ENCODE data around the gene NCOA7. TPM values are rescaled to one million over a fixed set of nuclear protein-coding genes. Genes with fewer than 3 reads are reported as not detected.
A peak's percentile ranks its signal among the peaks of the same experiment; 100 is the strongest.

NCOA7 gene
- total and polyA plus RNA-seq, 10 of the 15 experiments (the other 5 are each of a cell fraction or from before 2014, with no cell fraction given), result 18.9 to 50.3 (median 34.2) TPM

- CTCF ChIA-PET, result interaction anchor here (0.6 to 1.9 kb wide), 6 partner anchors 14 to 542 kb away, joined by 3 to 7 read pairs (median 4); no protein-coding TSS in a partner anchor
These were observed 23.7 kb downstream of the NCOA7 start for GRCh38 chr6:125814481-125814880.

More at GRCh38 chr6:125814481-125814880, 23.7 kb downstream of the NCOA7 start:
- no peak overlapping the region for H3K4me3 ChIP-seq
- in situ Hi-C loops (cut with MboI) (no loop called here), intact Hi-C loops (cut with micrococcal nuclease; ENCODE audit: unreplicated experiment) (no loop called here)
- H3K9ac ChIP-seq (ENCODE audit: control insufficient read depth, insufficient read depth, low read length), result no peak overlapping the region
- BruUV-seq (replicated peaks), result no TSS peak
- H3K79me2 ChIP-seq (ENCODE audit: control insufficient read depth, insufficient read depth, low read length), result peaks cover 79% of the 10 kb centered on the region
- ATAC-seq (peak; percentile 32), FAIRE-seq (no peak), DNase-seq (ENCODE audit: low read depth, low spot score) (no peak)
- H3K27ac ChIP-seq (ENCODE audit: control insufficient read depth, insufficient read depth), result peak overlapping the region; percentile 82
- no peak overlapping the region for H2AFZ ChIP-seq (ENCODE audit: control insufficient read depth, low read depth, low read length)
- WGBS (ENCODE audit: insufficient coverage, insufficient replicate concordance, low lambda C conversion rate, missing lambda C conversion rate), result 59% methylated on average over 4 of the region's 4 CpGs
- ChIA-PET SMC1A (ENCODE audit: uncharacterized antibody, unreplicated experiment) (interaction anchor here (1.8 to 15.7 kb wide), 4 partner anchors 10 to 20 kb away, joined by 7 to 325 read pairs (median 20); partner anchors contain the start of gene NCOA7), RAD21 (ENCODE audit: unreplicated experiment) (interaction anchor here (1.0 to 4.9 kb wide), 4 partner anchors 21 to 142 kb away, joined by 3 to 34 read pairs (median 6); partner anchors contain the start of genes HINT3 and NCOA7), POLR2A (interaction anchor here (0.5 to 1.9 kb wide), 2 partner anchors 10 to 23 kb away, joined by 3 to 5 read pairs; no protein-coding TSS in a partner anchor)
- no peaks in the 10 kb centered on the region for H3K27me3 ChIP-seq (replicated peaks in 1 of 2; ENCODE audit: control insufficient read depth in 2 of 2, insufficient read depth in 2 of 2, low read length in 1 of 2)
- peaks cover 58% of the 10 kb centered on the region for H3K4me1 ChIP-seq (ENCODE audit: control insufficient read depth, insufficient read depth, low read length)
- TF ChIP-seq MEF2A (IDR thresholded peaks at IDR 0.05; ENCODE audit: insufficient read depth, low read depth, low read length) (peak; percentile 66; the same call in 1 of the 2 replicates), IKZF1 (conservative IDR thresholded peaks at IDR 0.05) (0 out of 2 replicates have a peak, but pooled peaks have one; percentile 21), ZZZ3 (IDR thresholded peaks at IDR 0.05; ENCODE audit: control insufficient read depth, insufficient read length, low read depth) (no peak), SPI1 (IDR thresholded peaks at IDR 0.05; ENCODE audit: borderline replicate concordance, insufficient read depth, low read depth, low read length) (peak; percentile 62; the same call in 1 of the 2 replicates), HDAC2 (IDR thresholded peaks at IDR 0.05) (no peak), TAF1 (IDR thresholded peaks at IDR 0.05; ENCODE audit: borderline replicate concordance, low read depth, low read length) (no peak), EED (IDR thresholded peaks at IDR 0.05; ENCODE audit: low read depth) (peak; percentile 36; the same call in 1 of the 2 replicates), NBN (IDR thresholded peaks at IDR 0.05) (no peak)
- H3K4me2 ChIP-seq (ENCODE audit: control insufficient read depth, insufficient read depth), result peak overlapping the region; percentile 70
- no peaks in the 10 kb centered on the region for H4K20me1 ChIP-seq (ENCODE audit: control insufficient read depth, insufficient read depth)
- H3K9me3 ChIP-seq (replicated peaks; ENCODE audit: control insufficient read depth, insufficient read depth, low read length), result no peaks in the 10 kb centered on the region
- H3K36me3 ChIP-seq (ENCODE audit: control insufficient read depth in 2 of 2, insufficient read depth in 2 of 2, low read length in 1 of 2), result peaks cover 0 to 3% of the 10 kb centered on the region in 2 experiments; a peak in 2 of 4 replicates

All from GM12878 (cell line).